K562 (cell line): ENCODE data around the gene CRPPA. TPM values are rescaled to one million over a fixed set of nuclear protein-coding genes. Genes with fewer than 3 reads are reported as not detected.
A peak's percentile ranks its signal among the peaks of the same experiment; 100 is the strongest.

Experiments used
- CBX3 ChIP-seq, 2 experiments: IDR thresholded peaks; 1 replicate in 1 of 2; 2 replicates in 1 of 2; pipeline ENCODE4 v1.6.1; 2012; ENCODE audit warnings: inconsistent platforms in 2 of 2, low read length in 2 of 2, borderline replicate concordance in 1 of 2, control low read depth in 1 of 2
- CCNT2 ChIP-seq: IDR thresholded peaks from 2 replicates; pipeline ENCODE4 v1.6.1; 2011; ENCODE audit warnings: borderline replicate concordance, low read depth, mild to moderate bottlenecking, moderate library complexity, mixed read lengths, low read length; ENCODE audit not compliant: insufficient read length; ENCODE audit errors: extremely low read depth
- DLX4 ChIP-seq: fragments of 250-450 bp; sonication (Bioruptor Pico); IDR thresholded peaks from 2 replicates; pipeline ENCODE4 v1.6.1; 2021; ENCODE audit warnings: mild to moderate bottlenecking
- ETS2 ChIP-seq: IDR thresholded peaks from 2 replicates; pipeline ENCODE4 v1.6.1; 2016; ENCODE audit warnings: borderline replicate concordance, missing genetic modification characterization, mild to moderate bottlenecking, moderate library complexity, missing compliant biosample characterization; ENCODE audit not compliant: poor library complexity, severe bottlenecking
- ETV5 ChIP-seq: sonication (generic); formaldehyde crosslinking; IDR thresholded peaks from 2 replicates; pipeline ENCODE4 v1.4.0; 2020; ENCODE audit warnings: low read depth, mild to moderate bottlenecking, missing genetic modification reagents
- GTF2F1 ChIP-seq: IDR thresholded peaks from 2 replicates; pipeline ENCODE4 v1.6.1; 2011; ENCODE audit warnings: low read depth, low read length, improper control_type of control experiment
- NELFE ChIP-seq: IDR thresholded peaks from 2 replicates; pipeline ENCODE4 v1.6.1; 2011; ENCODE audit warnings: mild to moderate bottlenecking; ENCODE audit not compliant: insufficient read depth, insufficient read length
- PHB ChIP-seq: fragments of 250-450 bp; sonication (Bioruptor Pico); IDR thresholded peaks from 2 replicates; pipeline ENCODE4 v1.5.0; 2021
- RBFOX2 ChIP-seq: fragments of 200-400 bp; formaldehyde crosslinking; IDR thresholded peaks from 2 replicates; pipeline ENCODE4 v1.6.1; 2017; ENCODE audit warnings: low read depth, mild to moderate bottlenecking, low read length, moderate library complexity
- SETDB1 ChIP-seq: IDR thresholded peaks from one replicate; pipeline ENCODE4 v1.6.1; 2012; ENCODE audit warnings: low read length, control low read depth, inconsistent platforms
- SIRT6 ChIP-seq: IDR thresholded peaks from one replicate; pipeline ENCODE4 v1.6.1; 2012; ENCODE audit warnings: low read depth, mild to moderate bottlenecking, control low read depth, inconsistent platforms, low read length, moderate library complexity
- TAF7 ChIP-seq: fragments of 450-650 bp; IDR thresholded peaks from 2 replicates; pipeline ENCODE4 v1.6.1; 2016; ENCODE audit warnings: missing genetic modification characterization, missing compliant biosample characterization
- TFAM ChIP-seq: fragments of 250-450 bp; sonication (Bioruptor Pico); conservative IDR thresholded peaks from 2 replicates; pipeline ENCODE4 v1.5.0; 2021; ENCODE audit warnings: mild to moderate bottlenecking, moderate library complexity
- ZBTB33 ChIP-seq: sonication (generic); formaldehyde crosslinking; IDR thresholded peaks from 2 replicates; pipeline ENCODE4 v1.8.1; 2023; ENCODE audit warnings: mild to moderate bottlenecking, missing genetic modification reagents
- ZBTB5 ChIP-seq: fragments of 450-650 bp; IDR thresholded peaks from 2 replicates; pipeline ENCODE4 v1.6.1; 2017; ENCODE audit warnings: antibody characterized with exemption
- ZBTB9 ChIP-seq: fragments of 450-650 bp; formaldehyde crosslinking; IDR thresholded peaks from 2 replicates; pipeline ENCODE4 v1.4.0; 2020; ENCODE audit warnings: mild to moderate bottlenecking, moderate library complexity
- ZFP91 ChIP-seq: sonication (generic); formaldehyde crosslinking; IDR thresholded peaks from 2 replicates; pipeline ENCODE4 v1.8.0; 2022; ENCODE audit warnings: mild to moderate bottlenecking, missing genetic modification reagents
- ZNF165 ChIP-seq: fragments of 250-450 bp; sonication (Bioruptor Pico); IDR thresholded peaks from 2 replicates; pipeline ENCODE4 v1.4.0; 2020; ENCODE audit warnings: borderline replicate concordance
- ZNF253 ChIP-seq: fragments of 250-450 bp; sonication (Bioruptor Pico); conservative IDR thresholded peaks from 2 replicates; pipeline ENCODE4 v1.6.1; 2021; ENCODE audit warnings: mild to moderate bottlenecking
- ZNF431 ChIP-seq: sonication (generic); formaldehyde crosslinking; IDR thresholded peaks from 2 replicates; pipeline ENCODE4 v1.8.0; 2022; ENCODE audit warnings: mild to moderate bottlenecking, missing genetic modification reagents
- ZNF444 ChIP-seq: fragments of 250-450 bp; sonication (Bioruptor Pico); IDR thresholded peaks from 2 replicates; pipeline ENCODE4 v1.4.0; 2020; ENCODE audit warnings: mild to moderate bottlenecking, moderate library complexity
- polyA plus RNA-seq, 8 experiments: library from polyadenylated mRNA; depleted of rRNA in 4 of 8; stranded (reverse) in 5 of 8; unstranded in 3 of 8; fragments of >200 nt; fragmentation: Nextera tagmentation in 2 of 8; fragmentation: Illumina TruSeq in 1 of 8; extraction: Ambion mirVana in 2 of 8; extraction: Trizol in 1 of 8; gene quantifications; 2 replicates each; pipeline versions ENCODE4 v1.2.1 to v1.2.3, GENCODE V29; 2011 to 2014; ENCODE audit warnings: inconsistent platforms in 1 of 8, missing spikeins in 1 of 8
- total RNA-seq, 7 experiments: library from RNA; depleted of rRNA in 6 of 7; stranded (reverse); fragments of >200 nt in 6 of 7; fragmentation: Illumina TruSeq in 2 of 7; extraction: Trizol in 2 of 7; gene quantifications; 2 replicates each; pipeline versions ENCODE4 v1.2.1 to v1.2.3, GENCODE V29; 2011 to 2021; ENCODE audit warnings: low replicate concordance in 1 of 7

CRPPA gene
- total and polyA plus RNA-seq, 9 of the 15 experiments (the other 6 are each of a cell fraction or from before 2014, with no cell fraction given) = 3.9 to 14.4 (median 7.8) TPM

GRCh38 chr7:16420649-16421332 is 547 bp downstream of the CRPPA start (continued):
- peak; percentile 36; the same call in 1 of the 2 replicates for TF ChIP-seq ZBTB33 (CRISPR knock-in tag)
- no peak for TF ChIP-seq ZNF165 (CRISPR knock-in tag)
- no peak for TF ChIP-seq NELFE
- TF ChIP-seq SETDB1 = no peak
- TF ChIP-seq CCNT2 = peak; percentile 35
- peak; percentile 96 for TF ChIP-seq RBFOX2
- no peak for TF ChIP-seq TFAM (CRISPR knock-in tag)
- no peak for TF ChIP-seq PHB
- TF ChIP-seq TAF7 (tag) = peak; percentile 84
- TF ChIP-seq GTF2F1 = no peak
- no peak for TF ChIP-seq ZFP91 (CRISPR knock-in tag)
- peak in 1 of 2 experiments; percentile 20; a peak in 1 of 3 replicates for TF ChIP-seq CBX3 (IDR thresholded peaks at IDR 0.05; ENCODE audit: borderline replicate concordance in 1 of 2, low read length in 2 of 2)
- peak; percentile 49 for TF ChIP-seq ZBTB9 (CRISPR knock-in tag)
- no peak for TF ChIP-seq SIRT6
- TF ChIP-seq ETV5 = no peak
- no peak for TF ChIP-seq ZBTB5
- TF ChIP-seq ZNF431 (CRISPR knock-in tag) = peak; percentile 83
- no peak for TF ChIP-seq ETS2 (tag)
- no peak for TF ChIP-seq ZNF444 (CRISPR knock-in tag)
- TF ChIP-seq DLX4 = no peak
- TF ChIP-seq ZNF253 (CRISPR knock-in tag) = no peak
